ENCODE results near the gene PKN1. TPM values are rescaled to one million over a fixed set of nuclear protein-coding genes. Genes with fewer than 3 reads are reported as not detected.
"Not testable (repeated sequence)": the region's sequence is repeated elsewhere in the genome, so short reads cannot be mapped to it uniquely, and the experiment has no call there.

The PKN1 gene
- total RNA-seq, 1 experiment from 2014 or later, result 205 TPM

GRCh38 chr19:14402332-14403144 lies 30.6 kb upstream of the PKN1 start:
- no peak for TF ChIP-seq REST (IDR thresholded peaks at IDR 0.05; ENCODE audit: insufficient read depth in 1 of 2, low read depth in 2 of 2, low read length in 1 of 2)
- no peak for TF ChIP-seq TCF7L2 (IDR thresholded peaks at IDR 0.05; ENCODE audit: low read depth, low read length)
- TF ChIP-seq CTCF (IDR thresholded peaks at IDR 0.05), result no peak
- H3K27me3 ChIP-seq (ENCODE audit: control insufficient read depth, insufficient read depth, low read length), result no peaks in the 10 kb centered on the region
- ATAC-seq (no peak), DNase-seq (ENCODE audit: low read depth, low spot score) (no peak)
- POLR2A ChIA-PET, result interaction anchor here (0.7 kb wide), 1 partner anchor 16 kb away, joined by 4 read pairs; no protein-coding TSS in a partner anchor
- peaks cover 3% of the 10 kb centered on the region; the same call in 1 of the 2 replicates for H3K4me1 ChIP-seq (ENCODE audit: control insufficient read depth, insufficient read depth, low read length)
- CTCF ChIA-PET, result no interaction called here
- no peaks in the 10 kb centered on the region; the same call in 1 of the 2 replicates for H3K36me3 ChIP-seq (ENCODE audit: control insufficient read depth, insufficient read depth, low read length)
- intact Hi-C loops (cut with micrococcal nuclease; ENCODE audit: unreplicated experiment), result no loop called here
- H3K9me3 ChIP-seq (ENCODE audit: control insufficient read depth, insufficient read depth, low read depth, low read length), result no peaks in the 10 kb centered on the region
- no peak overlapping the region for H3K4me3 ChIP-seq (ENCODE audit: low read depth in 2 of 2, low read length in 2 of 2)
- no TSS peak for BruUV-seq (replicated peaks)
- H3K27ac ChIP-seq (ENCODE audit: low read length), result no peak overlapping the region
- in situ Hi-C loops (cut with HindIII; ENCODE audit: low pct_unique_long_range_greater_than_20kb, low sequenced_read_pairs), result no loop called here

GRCh38 chr19:14403145-14403930 lies 29.8 kb upstream of the PKN1 start:
- H3K4me1 ChIP-seq (ENCODE audit: control insufficient read depth, insufficient read depth, low read length); CTCF ChIA-PET; H3K27ac ChIP-seq (ENCODE audit: low read length); in situ Hi-C loops (cut with HindIII; ENCODE audit: low pct_unique_long_range_greater_than_20kb, low sequenced_read_pairs); intact Hi-C loops (cut with micrococcal nuclease; ENCODE audit: unreplicated experiment); H3K27me3 ChIP-seq (ENCODE audit: control insufficient read depth, insufficient read depth, low read length); ATAC-seq; H3K4me3 ChIP-seq (ENCODE audit: low read depth in 2 of 2, low read length in 2 of 2); H3K36me3 ChIP-seq (ENCODE audit: control insufficient read depth, insufficient read depth, low read length); H3K9me3 ChIP-seq (ENCODE audit: control insufficient read depth, insufficient read depth, low read depth, low read length); DNase-seq (ENCODE audit: low read depth, low spot score); POLR2A ChIA-PET; BruUV-seq (replicated peaks): not testable (repeated sequence)

GRCh38 chr19:14404312-14404711 lies 28.8 kb upstream of the PKN1 start:
- no peaks in the 10 kb centered on the region for H3K27me3 ChIP-seq (ENCODE audit: control insufficient read depth, insufficient read depth, low read length)
- no peak for TF ChIP-seq REST (IDR thresholded peaks at IDR 0.05; ENCODE audit: insufficient read depth in 1 of 2, low read depth in 2 of 2, low read length in 1 of 2)
- TF ChIP-seq TCF7L2 (IDR thresholded peaks at IDR 0.05; ENCODE audit: low read depth, low read length), result no peak
- no peak overlapping the region for H3K4me3 ChIP-seq (ENCODE audit: low read depth in 2 of 2, low read length in 2 of 2)
- in situ Hi-C loops (cut with HindIII; ENCODE audit: low pct_unique_long_range_greater_than_20kb, low sequenced_read_pairs), result no loop called here
- intact Hi-C loops (cut with micrococcal nuclease; ENCODE audit: unreplicated experiment), result no loop called here
- ChIA-PET CTCF (no interaction called here), POLR2A (interaction anchor here (0.5 kb wide), 1 partner anchor 257 kb away, joined by 8 read pairs; no protein-coding TSS in a partner anchor)
- no TSS peak for BruUV-seq (replicated peaks)
- H3K4me1 ChIP-seq (ENCODE audit: control insufficient read depth, insufficient read depth, low read length), result peaks cover 13% of the 10 kb centered on the region
- DNase-seq (ENCODE audit: low read depth, low spot score) (no peak), ATAC-seq (no peak)
- H3K9me3 ChIP-seq (ENCODE audit: control insufficient read depth, insufficient read depth, low read depth, low read length), result no peaks in the 10 kb centered on the region
- H3K36me3 ChIP-seq (ENCODE audit: control insufficient read depth, insufficient read depth, low read length), result peaks cover 3% of the 10 kb centered on the region
- no peak overlapping the region for H3K27ac ChIP-seq (ENCODE audit: low read length)
